HEK293T (cell line): ENCODE data around the gene CELF2.

Source experiments
- CTCF ChIA-PET: fragments of 350-600 bp; formaldehyde crosslinking; extraction: SDS; loops from one replicate; lab custom pipeline; 2021; ENCODE audit warnings: antibody characterized with exemption, inconsistent platforms; lab: Yijun Ruan, JAX
- POLR2A ChIA-PET: fragments of 350-600 bp; formaldehyde crosslinking; extraction: SDS; loops from one replicate; lab custom pipeline; 2020; ENCODE audit warnings: antibody characterized with exemption, inconsistent platforms; lab: Yijun Ruan, JAX
- DNase-seq: peaks from one replicate; pipeline ENCODE4 v3.0.0; 2012; ENCODE audit warnings: mixed read lengths; ENCODE audit errors: extremely low spot score
- ARNT ChIP-seq: fragments of 450-650 bp; IDR thresholded peaks from 2 replicates; pipeline ENCODE4 v1.6.1; 2017; ENCODE audit warnings: mild to moderate bottlenecking
- BHLHE40 ChIP-seq: fragments of 450-650 bp; IDR thresholded peaks from 2 replicates; pipeline ENCODE4 v1.6.1; 2016; ENCODE audit warnings: mild to moderate bottlenecking, moderate library complexity, borderline replicate concordance
- CTBP1 ChIP-seq: fragments of 450-650 bp; IDR thresholded peaks from 2 replicates; pipeline ENCODE4 v1.6.1; 2016; ENCODE audit warnings: borderline replicate concordance
- ELF4 ChIP-seq: fragments of 450-650 bp; IDR thresholded peaks from 2 replicates; pipeline ENCODE4 v1.6.1; 2017; ENCODE audit warnings: antibody characterized with exemption
- FOXA1 ChIP-seq: fragments of 450-650 bp; IDR thresholded peaks from 2 replicates; pipeline ENCODE4 v1.6.1; 2016; ENCODE audit warnings: mild to moderate bottlenecking
- FOXK2 ChIP-seq: fragments of 450-650 bp; IDR thresholded peaks from 2 replicates; pipeline ENCODE4 v1.6.1; 2016; ENCODE audit warnings: mild to moderate bottlenecking
- FOXM1 ChIP-seq: fragments of 450-650 bp; IDR thresholded peaks from 2 replicates; pipeline ENCODE4 v1.6.1; 2017; ENCODE audit warnings: mild to moderate bottlenecking, borderline replicate concordance
- HDGF ChIP-seq: fragments of 450-650 bp; IDR thresholded peaks from 2 replicates; pipeline ENCODE4 v1.6.1; 2017; ENCODE audit warnings: antibody characterized with exemption, borderline replicate concordance
- L3MBTL2 ChIP-seq: fragments of 450-650 bp; conservative IDR thresholded peaks from 2 replicates; pipeline ENCODE4 v1.6.1; 2016; ENCODE audit warnings: mild to moderate bottlenecking
- LEF1 ChIP-seq: fragments of 450-650 bp; IDR thresholded peaks from 2 replicates; pipeline ENCODE4 v1.6.1; 2017; ENCODE audit warnings: mild to moderate bottlenecking, borderline replicate concordance
- NFRKB ChIP-seq: fragments of 450-650 bp; IDR thresholded peaks from 2 replicates; pipeline ENCODE4 v1.6.1; 2016; ENCODE audit warnings: mild to moderate bottlenecking, moderate library complexity
- PKNOX1 ChIP-seq: fragments of 450-650 bp; IDR thresholded peaks from 2 replicates; pipeline ENCODE4 v1.6.1; 2016
- SP1 ChIP-seq: fragments of 450-650 bp; IDR thresholded peaks from 2 replicates; pipeline ENCODE4 v1.6.1; 2017
- SUZ12 ChIP-seq: fragments of 450-650 bp; IDR thresholded peaks from 2 replicates; pipeline ENCODE4 v1.6.1; 2016; ENCODE audit warnings: mild to moderate bottlenecking
- TARDBP ChIP-seq: fragments of 450-650 bp; IDR thresholded peaks from 2 replicates; pipeline ENCODE4 v1.6.1; 2016
- ZNF384 ChIP-seq: fragments of 450-650 bp; IDR thresholded peaks from 2 replicates; pipeline ENCODE4 v1.6.1; 2016

CELF2 gene

GRCh38 chr10:11328264-11329061 is 310.8 kb downstream of the CELF2 start:
- no peak for DNase-seq
- CTCF ChIA-PET, result no interaction called here
- TF ChIP-seq SUZ12 (no peak), ELF4 (no peak), SP1 (no peak), L3MBTL2 (no peak), FOXM1 (no peak)
- POLR2A ChIA-PET, result no interaction called here

GRCh38 chr10:11329062-11329673 is 311.5 kb downstream of the CELF2 start:
- ChIA-PET POLR2A (no interaction called here), CTCF (no interaction called here)
- TF ChIP-seq L3MBTL2, result no peak
- TF ChIP-seq PKNOX1, result no peak
- no peak for TF ChIP-seq SP1
- TF ChIP-seq ELF4, result no peak
- TF ChIP-seq HDGF, result no peak
- no peak for TF ChIP-seq FOXA1
- TF ChIP-seq ARNT, result no peak
- TF ChIP-seq ZNF384, result no peak
- no peak for TF ChIP-seq LEF1
- TF ChIP-seq FOXM1, result no peak
- no peak for DNase-seq

- CTCF ChIA-PET, result no interaction called here
Observed at GRCh38 chr10:11330383-11331045, 312.8 kb downstream of the CELF2 start.

GRCh38 chr10:11331046-11331577 is 313.4 kb downstream of the CELF2 start:
- POLR2A ChIA-PET, result no interaction called here
- no peak for TF ChIP-seq FOXK2
- TF ChIP-seq LEF1, result no peak
- no peak for TF ChIP-seq BHLHE40
- no peak for TF ChIP-seq ARNT
- CTCF ChIA-PET, result no interaction called here
- DNase-seq, result no peak

More at GRCh38 chr10:11330383-11331045, 312.8 kb downstream of the CELF2 start:
- DNase-seq, result no peak
- TF ChIP-seq ARNT (no peak), HDGF (no peak), ELF4 (no peak)
- POLR2A ChIA-PET, result no interaction called here

GRCh38 chr10:11331726-11332125 is 314.1 kb downstream of the CELF2 start:
- CTCF ChIA-PET, result no interaction called here
- POLR2A ChIA-PET, result interaction anchor here (0.6 kb wide), 1 partner anchor 1451 kb away, joined by 3 read pairs; no protein-coding TSS in a partner anchor
- no peak for DNase-seq

GRCh38 chr10:11332846-11333245 is 315.2 kb downstream of the CELF2 start:
- POLR2A ChIA-PET, result no interaction called here
- no peak for DNase-seq
- TF ChIP-seq SUZ12 (no peak), TARDBP (no peak), FOXA1 (no peak), FOXM1 (no peak), NFRKB (no peak), ARNT (no peak), L3MBTL2 (no peak), LEF1 (no peak), FOXK2 (no peak)
- CTCF ChIA-PET, result no interaction called here

More at GRCh38 chr10:11331726-11332125, 314.1 kb downstream of the CELF2 start:
- TF ChIP-seq ELF4 (no peak), FOXM1 (no peak)

GRCh38 chr10:11334436-11334835 is 316.8 kb downstream of the CELF2 start:
- CTCF ChIA-PET, result no interaction called here
- POLR2A ChIA-PET, result no interaction called here
- no peak for DNase-seq
- TF ChIP-seq CTBP1, result no peak
- TF ChIP-seq FOXM1, result no peak
- TF ChIP-seq LEF1, result no peak
- no peak for TF ChIP-seq BHLHE40
- TF ChIP-seq SUZ12, result no peak
- no peak for TF ChIP-seq ELF4
- TF ChIP-seq ZNF384, result no peak
- no peak for TF ChIP-seq HDGF

- POLR2A ChIA-PET, result no interaction called here
- DNase-seq, result no peak
- TF ChIP-seq PKNOX1 (no peak), FOXK2 (no peak), BHLHE40 (no peak), CTBP1 (no peak), FOXA1 (no peak), TARDBP (no peak), L3MBTL2 (no peak), ELF4 (no peak), SUZ12 (no peak), SP1 (no peak), FOXM1 (no peak)
- CTCF ChIA-PET, result interaction anchor here (0.5 kb wide), 1 partner anchor 89 kb away, joined by 3 read pairs; no protein-coding TSS in a partner anchor
Observed at GRCh38 chr10:11335167-11335652, 317.5 kb downstream of the CELF2 start.
